ENCODE measurements around the gene ARRDC4.

DNA sequence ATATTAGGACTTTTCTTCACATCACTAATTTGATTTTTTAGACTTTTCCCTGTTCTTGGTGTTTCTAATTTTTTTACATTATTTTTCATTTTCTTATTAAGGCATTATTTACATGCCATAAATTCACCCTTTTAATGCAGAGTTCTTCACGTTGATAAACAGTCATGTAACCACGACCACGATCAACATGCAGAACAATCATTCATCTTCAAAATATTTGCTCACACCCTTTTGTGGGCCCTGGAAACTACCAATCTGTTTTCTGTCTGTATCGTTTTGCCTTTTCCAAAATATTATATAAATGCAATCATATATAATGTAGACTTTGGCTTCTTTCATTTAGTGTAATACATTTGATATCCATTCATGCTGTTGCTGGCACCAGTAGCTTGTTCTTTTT is 48.7 kb downstream of the ARRDC4 start:
- no peak for TF ChIP-seq FOXK2 (conservative IDR thresholded peaks at IDR 0.05 in 1 of 2, IDR thresholded peaks at IDR 0.05 in 1 of 2; ENCODE audit: low read depth in 2 of 2)
- TF ChIP-seq, protein P1, sequence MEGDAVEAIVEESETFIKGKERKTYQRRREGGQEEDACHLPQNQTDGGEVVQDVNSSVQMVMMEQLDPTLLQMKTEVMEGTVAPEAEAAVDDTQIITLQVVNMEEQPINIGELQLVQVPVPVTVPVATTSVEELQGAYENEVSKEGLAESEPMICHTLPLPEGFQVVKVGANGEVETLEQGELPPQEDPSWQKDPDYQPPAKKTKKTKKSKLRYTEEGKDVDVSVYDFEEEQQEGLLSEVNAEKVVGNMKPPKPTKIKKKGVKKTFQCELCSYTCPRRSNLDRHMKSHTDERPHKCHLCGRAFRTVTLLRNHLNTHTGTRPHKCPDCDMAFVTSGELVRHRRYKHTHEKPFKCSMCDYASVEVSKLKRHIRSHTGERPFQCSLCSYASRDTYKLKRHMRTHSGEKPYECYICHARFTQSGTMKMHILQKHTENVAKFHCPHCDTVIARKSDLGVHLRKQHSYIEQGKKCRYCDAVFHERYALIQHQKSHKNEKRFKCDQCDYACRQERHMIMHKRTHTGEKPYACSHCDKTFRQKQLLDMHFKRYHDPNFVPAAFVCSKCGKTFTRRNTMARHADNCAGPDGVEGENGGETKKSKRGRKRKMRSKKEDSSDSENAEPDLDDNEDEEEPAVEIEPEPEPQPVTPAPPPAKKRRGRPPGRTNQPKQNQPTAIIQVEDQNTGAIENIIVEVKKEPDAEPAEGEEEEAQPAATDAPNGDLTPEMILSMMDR (IDR thresholded peaks at IDR 0.05 in 2 of 3, conservative IDR thresholded peaks at IDR 0.05 in 1 of 3; ENCODE audit: insufficient read depth in 2 of 3, low read depth in 1 of 3, low read length in 3 of 3) = no peak
- TF ChIP-seq HEY1 (CRISPR knock-in tag; IDR thresholded peaks at IDR 0.05; ENCODE audit: borderline replicate concordance) = no peak
- TF ChIP-seq, protein P2, sequence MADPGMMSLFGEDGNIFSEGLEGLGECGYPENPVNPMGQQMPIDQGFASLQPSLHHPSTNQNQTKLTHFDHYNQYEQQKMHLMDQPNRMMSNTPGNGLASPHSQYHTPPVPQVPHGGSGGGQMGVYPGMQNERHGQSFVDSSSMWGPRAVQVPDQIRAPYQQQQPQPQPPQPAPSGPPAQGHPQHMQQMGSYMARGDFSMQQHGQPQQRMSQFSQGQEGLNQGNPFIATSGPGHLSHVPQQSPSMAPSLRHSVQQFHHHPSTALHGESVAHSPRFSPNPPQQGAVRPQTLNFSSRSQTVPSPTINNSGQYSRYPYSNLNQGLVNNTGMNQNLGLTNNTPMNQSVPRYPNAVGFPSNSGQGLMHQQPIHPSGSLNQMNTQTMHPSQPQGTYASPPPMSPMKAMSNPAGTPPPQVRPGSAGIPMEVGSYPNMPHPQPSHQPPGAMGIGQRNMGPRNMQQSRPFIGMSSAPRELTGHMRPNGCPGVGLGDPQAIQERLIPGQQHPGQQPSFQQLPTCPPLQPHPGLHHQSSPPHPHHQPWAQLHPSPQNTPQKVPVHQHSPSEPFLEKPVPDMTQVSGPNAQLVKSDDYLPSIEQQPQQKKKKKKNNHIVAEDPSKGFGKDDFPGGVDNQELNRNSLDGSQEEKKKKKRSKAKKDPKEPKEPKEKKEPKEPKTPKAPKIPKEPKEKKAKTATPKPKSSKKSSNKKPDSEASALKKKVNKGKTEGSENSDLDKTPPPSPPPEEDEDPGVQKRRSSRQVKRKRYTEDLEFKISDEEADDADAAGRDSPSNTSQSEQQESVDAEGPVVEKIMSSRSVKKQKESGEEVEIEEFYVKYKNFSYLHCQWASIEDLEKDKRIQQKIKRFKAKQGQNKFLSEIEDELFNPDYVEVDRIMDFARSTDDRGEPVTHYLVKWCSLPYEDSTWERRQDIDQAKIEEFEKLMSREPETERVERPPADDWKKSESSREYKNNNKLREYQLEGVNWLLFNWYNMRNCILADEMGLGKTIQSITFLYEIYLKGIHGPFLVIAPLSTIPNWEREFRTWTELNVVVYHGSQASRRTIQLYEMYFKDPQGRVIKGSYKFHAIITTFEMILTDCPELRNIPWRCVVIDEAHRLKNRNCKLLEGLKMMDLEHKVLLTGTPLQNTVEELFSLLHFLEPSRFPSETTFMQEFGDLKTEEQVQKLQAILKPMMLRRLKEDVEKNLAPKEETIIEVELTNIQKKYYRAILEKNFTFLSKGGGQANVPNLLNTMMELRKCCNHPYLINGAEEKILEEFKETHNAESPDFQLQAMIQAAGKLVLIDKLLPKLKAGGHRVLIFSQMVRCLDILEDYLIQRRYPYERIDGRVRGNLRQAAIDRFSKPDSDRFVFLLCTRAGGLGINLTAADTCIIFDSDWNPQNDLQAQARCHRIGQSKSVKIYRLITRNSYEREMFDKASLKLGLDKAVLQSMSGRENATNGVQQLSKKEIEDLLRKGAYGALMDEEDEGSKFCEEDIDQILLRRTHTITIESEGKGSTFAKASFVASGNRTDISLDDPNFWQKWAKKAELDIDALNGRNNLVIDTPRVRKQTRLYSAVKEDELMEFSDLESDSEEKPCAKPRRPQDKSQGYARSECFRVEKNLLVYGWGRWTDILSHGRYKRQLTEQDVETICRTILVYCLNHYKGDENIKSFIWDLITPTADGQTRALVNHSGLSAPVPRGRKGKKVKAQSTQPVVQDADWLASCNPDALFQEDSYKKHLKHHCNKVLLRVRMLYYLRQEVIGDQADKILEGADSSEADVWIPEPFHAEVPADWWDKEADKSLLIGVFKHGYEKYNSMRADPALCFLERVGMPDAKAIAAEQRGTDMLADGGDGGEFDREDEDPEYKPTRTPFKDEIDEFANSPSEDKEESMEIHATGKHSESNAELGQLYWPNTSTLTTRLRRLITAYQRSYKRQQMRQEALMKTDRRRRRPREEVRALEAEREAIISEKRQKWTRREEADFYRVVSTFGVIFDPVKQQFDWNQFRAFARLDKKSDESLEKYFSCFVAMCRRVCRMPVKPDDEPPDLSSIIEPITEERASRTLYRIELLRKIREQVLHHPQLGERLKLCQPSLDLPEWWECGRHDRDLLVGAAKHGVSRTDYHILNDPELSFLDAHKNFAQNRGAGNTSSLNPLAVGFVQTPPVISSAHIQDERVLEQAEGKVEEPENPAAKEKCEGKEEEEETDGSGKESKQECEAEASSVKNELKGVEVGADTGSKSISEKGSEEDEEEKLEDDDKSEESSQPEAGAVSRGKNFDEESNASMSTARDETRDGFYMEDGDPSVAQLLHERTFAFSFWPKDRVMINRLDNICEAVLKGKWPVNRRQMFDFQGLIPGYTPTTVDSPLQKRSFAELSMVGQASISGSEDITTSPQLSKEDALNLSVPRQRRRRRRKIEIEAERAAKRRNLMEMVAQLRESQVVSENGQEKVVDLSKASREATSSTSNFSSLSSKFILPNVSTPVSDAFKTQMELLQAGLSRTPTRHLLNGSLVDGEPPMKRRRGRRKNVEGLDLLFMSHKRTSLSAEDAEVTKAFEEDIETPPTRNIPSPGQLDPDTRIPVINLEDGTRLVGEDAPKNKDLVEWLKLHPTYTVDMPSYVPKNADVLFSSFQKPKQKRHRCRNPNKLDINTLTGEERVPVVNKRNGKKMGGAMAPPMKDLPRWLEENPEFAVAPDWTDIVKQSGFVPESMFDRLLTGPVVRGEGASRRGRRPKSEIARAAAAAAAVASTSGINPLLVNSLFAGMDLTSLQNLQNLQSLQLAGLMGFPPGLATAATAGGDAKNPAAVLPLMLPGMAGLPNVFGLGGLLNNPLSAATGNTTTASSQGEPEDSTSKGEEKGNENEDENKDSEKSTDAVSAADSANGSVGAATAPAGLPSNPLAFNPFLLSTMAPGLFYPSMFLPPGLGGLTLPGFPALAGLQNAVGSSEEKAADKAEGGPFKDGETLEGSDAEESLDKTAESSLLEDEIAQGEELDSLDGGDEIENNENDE (IDR thresholded peaks at IDR 0.05; ENCODE audit: low read depth, low read length) = no peak
- TF ChIP-seq TGIF2 (CRISPR knock-in tag; IDR thresholded peaks at IDR 0.05) = no peak
- no peak for TF ChIP-seq POLR2A (conservative IDR thresholded peaks at IDR 0.05)
- no peak for TF ChIP-seq ZNF584 (CRISPR knock-in tag; IDR thresholded peaks at IDR 0.05; ENCODE audit: low read depth)
- TF ChIP-seq, protein P3, sequence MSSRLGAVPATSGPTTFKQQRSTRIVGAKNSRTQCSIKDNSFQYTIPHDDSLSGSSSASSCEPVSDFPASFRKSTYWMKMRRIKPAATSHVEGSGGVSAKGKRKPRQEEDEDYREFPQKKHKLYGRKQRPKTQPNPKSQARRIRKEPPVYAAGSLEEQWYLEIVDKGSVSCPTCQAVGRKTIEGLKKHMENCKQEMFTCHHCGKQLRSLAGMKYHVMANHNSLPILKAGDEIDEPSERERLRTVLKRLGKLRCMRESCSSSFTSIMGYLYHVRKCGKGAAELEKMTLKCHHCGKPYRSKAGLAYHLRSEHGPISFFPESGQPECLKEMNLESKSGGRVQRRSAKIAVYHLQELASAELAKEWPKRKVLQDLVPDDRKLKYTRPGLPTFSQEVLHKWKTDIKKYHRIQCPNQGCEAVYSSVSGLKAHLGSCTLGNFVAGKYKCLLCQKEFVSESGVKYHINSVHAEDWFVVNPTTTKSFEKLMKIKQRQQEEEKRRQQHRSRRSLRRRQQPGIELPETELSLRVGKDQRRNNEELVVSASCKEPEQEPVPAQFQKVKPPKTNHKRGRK (tag; IDR thresholded peaks at IDR 0.05) = no peak
- TF ChIP-seq BHLHE40 (IDR thresholded peaks at IDR 0.05; ENCODE audit: low read length) = no peak
- no peak for TF ChIP-seq SRSF3 (IDR thresholded peaks at IDR 0.05; ENCODE audit: insufficient read depth, low read length)
- TF ChIP-seq FOSL1 (tag; conservative IDR thresholded peaks at IDR 0.05) = no peak
- no peak for TF ChIP-seq PTBP1 (IDR thresholded peaks at IDR 0.05; ENCODE audit: low read depth, low read length)
- TF ChIP-seq TAF7 (tag; IDR thresholded peaks at IDR 0.05) = no peak
- TF ChIP-seq SPI1 (IDR thresholded peaks at IDR 0.05; ENCODE audit: borderline replicate concordance, low read depth, low read length) = no peak
